NOMO-1 (cell line): ENCODE results near the gene SERPINB6.
"Not testable (repeated sequence)": the region's sequence is repeated elsewhere in the genome, so short reads cannot be mapped to it uniquely, and the experiment has no call there.

Experiments used
- DNase-seq, 2 experiments: peaks; one replicate each; lab custom pipeline; 2025; ENCODE audit not compliant: unreplicated experiment in 2 of 2; lab: John Stamatoyannopoulos, UW

The SERPINB6 gene

DNA sequence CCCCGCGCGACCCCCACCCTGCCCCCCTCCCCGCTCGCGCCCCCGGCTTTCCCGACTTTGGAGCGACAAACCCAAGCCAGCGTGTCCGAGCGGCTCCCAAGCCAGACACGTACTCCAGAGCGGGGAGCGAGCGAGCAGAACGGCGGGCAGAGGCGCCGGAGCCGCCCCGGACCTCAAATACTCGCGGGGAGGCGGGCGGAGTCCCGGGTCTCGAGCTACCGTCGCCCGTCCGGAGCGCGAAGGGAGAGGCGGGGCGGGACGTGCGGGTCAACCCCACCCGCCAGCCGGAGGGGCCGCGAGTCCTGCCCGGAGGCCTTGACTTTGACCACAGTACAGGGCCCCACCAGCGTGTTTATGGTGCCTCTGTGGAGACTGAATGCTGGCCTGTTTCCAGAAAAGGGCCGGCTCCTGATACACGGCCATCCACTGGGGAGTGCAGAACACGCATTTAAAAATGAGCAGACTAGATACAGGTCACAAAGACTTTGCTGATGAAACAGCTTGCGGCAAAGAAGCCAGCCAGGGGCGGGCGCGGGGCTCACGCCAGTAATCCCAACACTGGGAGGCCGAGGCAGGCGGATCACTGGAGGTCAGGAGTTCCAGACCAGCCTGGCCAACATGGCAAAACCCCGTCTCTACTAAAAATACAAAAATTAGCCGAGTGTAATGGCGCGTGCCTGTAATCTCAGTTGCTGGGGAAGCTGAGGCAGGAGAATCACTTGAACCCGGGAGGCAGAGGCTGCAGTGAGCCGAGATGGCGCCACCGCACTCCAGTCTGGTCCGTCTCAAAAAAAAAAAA is at the start of gene SERPINB6:
Gene SERPINB6 (minus strand): TSS at position 148 of the 799 bp plus-strand sequence. CDS start 12,235 bp downstream, outside the sequence.
- DNase-seq, result peak; percentile 16 to 36

GRCh38 chr6:3019749-3020320 is 48.5 kb upstream of the SERPINB6 start:
- no peak for DNase-seq

DNA sequence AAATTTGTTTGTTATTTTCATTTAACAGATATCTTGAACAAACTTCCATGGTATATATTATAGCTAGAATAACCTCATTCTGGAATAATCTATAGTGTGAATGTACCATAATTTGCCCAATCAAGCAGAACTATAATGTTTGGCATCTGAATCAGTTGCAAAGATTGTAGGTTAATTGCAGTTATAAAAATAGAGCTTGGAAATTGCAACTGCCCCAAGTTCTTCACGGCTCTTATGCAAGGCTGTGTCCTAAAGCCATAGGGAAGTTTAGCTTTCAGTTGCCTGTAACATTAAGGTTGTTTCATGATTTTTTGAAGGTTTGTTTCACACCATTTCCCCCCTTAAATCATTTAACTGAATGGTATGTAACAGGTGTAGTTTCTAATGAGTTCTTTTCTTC is 47.7 kb upstream of the SERPINB6 start:
- peak; percentile 38 to 65 for DNase-seq

- no peak for DNase-seq
These were observed 45.9 kb upstream of the SERPINB6 start for GRCh38 chr6:3017304-3017703.

GRCh38 chr6:3016473-3017280 is 45.3 kb upstream of the SERPINB6 start:
- no peak for DNase-seq

GRCh38 chr6:3015144-3015543 is 43.8 kb upstream of the SERPINB6 start:
- no peak for DNase-seq

- no peak for DNase-seq
These were observed 43.3 kb upstream of the SERPINB6 start for GRCh38 chr6:3014675-3015066.

GRCh38 chr6:3013901-3014674 is 42.7 kb upstream of the SERPINB6 start:
- no peak for DNase-seq

- DNase-seq, result peak; percentile 72 to 79
These were observed 42.1 kb upstream of the SERPINB6 start for GRCh38 chr6:3013486-3013885.

GRCh38 chr6:3011592-3011991 is 40.2 kb upstream of the SERPINB6 start:
- no peak for DNase-seq

GRCh38 chr6:3011158-3011557 is 39.8 kb upstream of the SERPINB6 start:
- no peak for DNase-seq

DNA sequence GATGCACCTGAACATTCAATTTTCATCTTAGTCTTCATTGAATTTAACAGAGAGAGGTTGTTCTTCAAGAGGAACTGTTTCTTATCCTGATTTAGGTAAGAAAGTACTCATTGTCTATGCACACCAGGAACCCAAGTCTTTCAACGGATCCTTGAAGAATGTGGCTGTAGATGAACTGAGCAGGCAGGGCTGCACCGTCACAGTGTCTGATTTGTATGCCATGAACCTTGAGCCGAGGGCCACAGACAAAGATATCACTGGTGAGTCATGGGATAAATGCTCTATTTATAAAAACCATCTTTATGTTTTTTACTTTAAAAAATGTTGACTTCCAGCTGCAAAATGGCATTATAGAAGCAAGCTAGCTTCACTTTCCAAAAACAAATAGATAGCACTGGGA is 38.6 kb upstream of the SERPINB6 start:
- no peak for DNase-seq

DNA sequence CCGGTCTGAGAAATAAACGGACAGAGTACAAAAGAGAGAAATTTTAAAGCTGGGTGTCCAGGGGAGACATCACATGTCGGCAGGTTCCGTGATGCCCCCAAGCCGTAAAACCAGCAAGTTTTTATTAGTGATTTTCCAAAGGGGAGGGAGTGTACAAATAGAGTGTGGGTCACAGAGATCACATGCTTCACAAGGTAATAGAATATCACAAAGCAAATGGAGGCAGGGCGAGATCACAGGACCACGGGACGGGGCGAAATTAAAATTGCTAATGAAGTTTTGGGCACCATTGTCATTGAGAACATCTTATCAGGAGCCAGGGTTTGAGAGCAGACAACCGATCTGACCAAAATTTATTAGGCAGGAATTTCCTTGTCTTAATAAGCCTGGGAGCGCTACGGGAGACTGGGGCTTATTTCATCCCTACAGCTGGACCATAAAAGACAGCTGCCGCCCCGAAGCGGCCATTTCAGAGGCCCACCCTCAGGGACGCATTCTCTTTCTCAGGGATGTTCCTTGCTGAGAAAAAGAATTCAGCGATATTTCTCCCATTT is 37.4 kb upstream of the SERPINB6 start:
- DNase-seq, result not testable (repeated sequence)

DNA sequence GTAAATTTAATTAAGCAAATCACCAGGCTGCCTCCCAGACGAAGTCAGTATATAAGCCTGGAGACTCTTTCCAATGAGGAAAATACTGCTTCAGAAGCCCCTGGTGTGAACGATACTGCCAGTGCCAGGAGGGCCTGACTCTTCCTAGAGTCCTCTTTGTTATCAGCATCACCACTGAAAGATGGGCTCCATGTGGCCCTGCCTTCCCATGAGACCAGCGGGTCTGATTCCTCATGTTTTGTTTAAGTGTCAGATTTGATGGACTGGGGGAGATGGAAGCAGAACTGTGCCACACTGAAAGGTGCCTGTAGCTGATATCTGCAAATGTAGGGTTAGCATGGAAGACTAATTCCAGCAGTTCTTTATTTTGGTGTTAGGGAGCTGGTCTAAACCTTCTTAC is 36.2 kb upstream of the SERPINB6 start:
- no peak for DNase-seq

DNA sequence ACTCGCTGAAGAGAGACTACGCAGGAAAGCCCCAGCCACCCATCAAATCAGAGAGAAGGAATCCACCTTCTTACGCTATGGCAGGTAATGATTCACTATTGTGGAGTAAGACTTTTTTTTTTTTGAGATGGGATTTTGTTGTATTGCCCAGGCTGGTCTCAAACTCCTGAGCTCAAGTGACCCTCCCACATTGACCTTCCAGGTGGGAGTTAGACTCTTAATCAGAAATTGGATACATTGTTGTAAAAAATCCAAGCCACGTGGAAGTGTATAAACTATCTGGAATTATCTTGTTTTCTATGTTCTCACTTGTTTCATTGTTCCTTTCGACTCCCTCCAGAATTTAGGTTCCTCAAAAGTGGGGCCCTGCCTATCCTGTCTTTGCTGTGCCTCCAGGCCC is 35.1 kb upstream of the SERPINB6 start:
- no peak for DNase-seq

DNA sequence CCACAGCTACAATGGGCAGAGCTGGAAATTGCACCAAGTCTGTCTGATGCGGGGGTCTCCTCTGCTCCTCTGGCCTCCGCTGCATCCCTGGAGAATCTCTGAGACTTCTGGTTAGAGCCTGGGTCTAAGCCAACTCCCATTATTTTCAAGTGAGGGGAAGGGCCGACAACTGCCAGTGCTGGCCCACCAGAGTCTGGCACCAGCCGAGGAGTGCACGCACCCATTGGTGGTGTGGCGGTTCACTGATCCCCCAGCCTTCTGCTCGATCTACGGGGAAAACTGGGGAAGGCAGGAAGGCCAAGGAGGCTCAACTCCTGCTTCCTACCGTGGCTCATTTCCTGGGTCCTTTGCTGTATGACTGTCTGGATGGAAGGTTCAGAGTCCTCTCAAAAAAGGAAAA is 34.5 kb upstream of the SERPINB6 start:
- DNase-seq, result no peak

- DNase-seq, result no peak
These were observed 33.7 kb upstream of the SERPINB6 start for GRCh38 chr6:3005077-3005476.

- DNase-seq, result not testable (repeated sequence)
These were observed 31.9 kb upstream of the SERPINB6 start for GRCh38 chr6:3003226-3003625.

DNA sequence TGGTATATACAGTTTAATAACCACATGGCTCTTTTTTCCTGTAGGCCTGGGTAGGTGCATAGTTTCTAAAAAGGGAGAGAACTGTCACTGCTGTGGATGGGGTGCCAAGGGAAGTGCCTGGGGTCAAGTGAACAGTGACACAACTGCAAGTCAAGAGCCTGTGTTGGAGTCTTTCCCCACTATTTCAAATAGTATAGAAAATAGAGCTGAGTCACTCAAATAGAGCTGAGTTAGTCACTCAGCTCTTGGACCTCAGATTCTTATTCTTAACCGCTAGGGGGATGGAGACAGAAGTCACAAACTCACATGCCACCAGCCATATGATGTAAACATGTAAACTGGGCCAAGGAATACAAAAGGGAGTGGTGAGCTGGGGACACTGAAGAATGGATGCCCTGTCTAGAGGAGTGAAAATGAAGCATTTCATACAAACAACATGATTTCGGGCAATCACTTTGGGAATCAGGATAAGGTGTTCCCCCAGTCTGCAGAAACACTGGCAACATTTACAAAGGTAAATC is 30.5 kb upstream of the SERPINB6 start:
- peak; percentile 43 to 91 for DNase-seq

GRCh38 chr6:3001146-3001772 is 29.9 kb upstream of the SERPINB6 start:
- DNase-seq, result no peak
